ENCODE measurements around the gene PMFBP1.

The PMFBP1 gene

DNA sequence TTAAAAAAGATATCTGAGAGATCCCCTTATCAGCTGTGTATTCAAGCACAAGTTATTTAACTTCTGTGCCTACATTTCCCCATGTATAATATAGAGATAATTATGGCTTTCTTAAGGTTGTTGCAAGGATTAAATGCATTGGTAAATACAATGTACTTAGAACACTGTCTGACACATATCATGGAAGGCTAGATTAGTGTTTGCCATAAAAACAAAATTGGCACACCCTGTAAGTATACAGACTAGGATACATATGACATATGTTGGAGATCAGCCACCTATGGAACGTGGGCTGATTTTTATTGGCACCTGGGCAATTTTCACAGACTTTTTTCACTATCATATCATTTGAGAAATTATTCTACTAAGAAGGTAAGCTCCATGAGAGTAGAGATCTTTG is 2.2 kb downstream of the PMFBP1 start:
- no peak for DNase-seq (ENCODE audit: low spot score)
- Histone ChIP-seq H3K4me3 (no peak overlapping the region), H3K27ac (no peak overlapping the region)
- TF ChIP-seq, protein P1, sequence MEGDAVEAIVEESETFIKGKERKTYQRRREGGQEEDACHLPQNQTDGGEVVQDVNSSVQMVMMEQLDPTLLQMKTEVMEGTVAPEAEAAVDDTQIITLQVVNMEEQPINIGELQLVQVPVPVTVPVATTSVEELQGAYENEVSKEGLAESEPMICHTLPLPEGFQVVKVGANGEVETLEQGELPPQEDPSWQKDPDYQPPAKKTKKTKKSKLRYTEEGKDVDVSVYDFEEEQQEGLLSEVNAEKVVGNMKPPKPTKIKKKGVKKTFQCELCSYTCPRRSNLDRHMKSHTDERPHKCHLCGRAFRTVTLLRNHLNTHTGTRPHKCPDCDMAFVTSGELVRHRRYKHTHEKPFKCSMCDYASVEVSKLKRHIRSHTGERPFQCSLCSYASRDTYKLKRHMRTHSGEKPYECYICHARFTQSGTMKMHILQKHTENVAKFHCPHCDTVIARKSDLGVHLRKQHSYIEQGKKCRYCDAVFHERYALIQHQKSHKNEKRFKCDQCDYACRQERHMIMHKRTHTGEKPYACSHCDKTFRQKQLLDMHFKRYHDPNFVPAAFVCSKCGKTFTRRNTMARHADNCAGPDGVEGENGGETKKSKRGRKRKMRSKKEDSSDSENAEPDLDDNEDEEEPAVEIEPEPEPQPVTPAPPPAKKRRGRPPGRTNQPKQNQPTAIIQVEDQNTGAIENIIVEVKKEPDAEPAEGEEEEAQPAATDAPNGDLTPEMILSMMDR (IDR thresholded peaks at IDR 0.05), result no peak

DNA sequence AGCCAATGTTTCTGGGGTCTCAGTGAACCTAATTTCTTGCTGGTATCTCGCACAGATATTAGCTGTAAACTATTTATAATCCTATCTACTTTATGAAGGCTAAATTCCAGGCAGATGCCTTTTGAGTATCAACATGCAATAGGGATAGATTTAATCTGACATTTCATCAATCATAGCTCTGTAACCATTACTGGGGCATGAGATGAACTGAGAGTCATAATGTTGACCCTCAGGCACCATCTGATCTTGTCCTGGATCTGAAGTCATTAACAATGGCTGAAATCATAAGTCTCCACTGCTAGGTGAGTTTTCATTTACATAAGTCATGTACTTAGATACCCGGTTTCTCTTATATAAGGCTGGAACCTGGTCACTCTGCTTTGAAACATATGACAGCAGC is 3.6 kb downstream of the PMFBP1 start:
- H3K27ac ChIP-seq, result no peak overlapping the region
- no peak for DNase-seq (ENCODE audit: low spot score)
- TF ChIP-seq, protein P1 (IDR thresholded peaks at IDR 0.05), result no peak
- no peak overlapping the region for H3K4me3 ChIP-seq

DNA sequence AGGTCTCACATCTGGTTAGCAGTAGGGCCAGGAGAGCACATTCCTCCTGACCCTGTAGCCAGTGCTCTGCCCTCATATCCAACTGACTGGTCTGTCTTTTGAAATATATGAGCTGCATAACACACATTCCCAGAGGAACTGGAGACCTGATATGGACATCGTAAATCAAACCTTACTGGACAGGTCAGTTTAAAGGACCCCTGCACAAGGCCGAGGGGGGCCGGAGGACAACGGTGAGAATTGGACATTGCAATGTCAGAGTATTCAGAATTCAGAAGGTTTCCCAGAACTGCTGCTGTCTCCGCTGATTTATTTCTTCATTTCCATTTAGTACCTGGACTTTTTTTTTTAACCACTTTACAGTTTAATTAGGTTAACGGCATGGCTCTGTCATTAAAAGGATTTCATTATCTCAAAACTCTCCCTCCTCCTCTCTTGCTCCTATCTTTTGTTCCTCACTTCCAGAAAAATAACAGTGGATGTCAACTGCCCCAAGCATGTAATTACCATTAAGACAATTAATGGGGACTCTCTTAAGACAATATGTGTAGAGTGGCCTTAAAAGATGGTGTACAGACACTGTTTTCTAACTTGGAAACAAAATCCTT is 4.9 kb downstream of the PMFBP1 start:
- TF ChIP-seq, protein P1 (IDR thresholded peaks at IDR 0.05), result no peak

DNA sequence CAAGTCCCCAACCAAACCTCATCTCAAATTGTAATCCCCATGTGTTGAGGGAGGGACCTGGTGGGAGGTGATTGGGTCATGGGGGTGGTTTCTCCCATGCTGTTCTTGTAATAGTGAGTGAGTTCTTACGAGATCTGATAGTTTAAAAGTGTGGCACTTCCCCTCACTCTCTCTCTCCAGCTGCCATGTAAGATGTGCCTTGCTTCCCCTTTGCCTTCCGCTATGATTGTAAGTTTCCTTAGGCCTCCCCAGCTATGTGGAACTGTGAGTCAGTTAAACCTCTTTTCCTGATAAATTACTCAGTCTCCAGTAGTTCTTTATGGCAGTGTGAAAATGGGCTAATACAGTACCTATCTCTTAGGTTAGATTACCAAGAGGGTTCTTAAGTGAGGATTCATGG is 5.8 kb downstream of the PMFBP1 start:
- H3K4me3 ChIP-seq, result no peak overlapping the region
- no peak overlapping the region for H3K27ac ChIP-seq
- TF ChIP-seq, protein P1 (IDR thresholded peaks at IDR 0.05), result no peak
- no peak for DNase-seq (ENCODE audit: low spot score)

More for the DNA sequence above, 4.9 kb downstream of the PMFBP1 start:
- DNase-seq (ENCODE audit: low spot score), result no peak
- no peak overlapping the region for H3K4me3 ChIP-seq
- H3K27ac ChIP-seq, result no peak overlapping the region

DNA sequence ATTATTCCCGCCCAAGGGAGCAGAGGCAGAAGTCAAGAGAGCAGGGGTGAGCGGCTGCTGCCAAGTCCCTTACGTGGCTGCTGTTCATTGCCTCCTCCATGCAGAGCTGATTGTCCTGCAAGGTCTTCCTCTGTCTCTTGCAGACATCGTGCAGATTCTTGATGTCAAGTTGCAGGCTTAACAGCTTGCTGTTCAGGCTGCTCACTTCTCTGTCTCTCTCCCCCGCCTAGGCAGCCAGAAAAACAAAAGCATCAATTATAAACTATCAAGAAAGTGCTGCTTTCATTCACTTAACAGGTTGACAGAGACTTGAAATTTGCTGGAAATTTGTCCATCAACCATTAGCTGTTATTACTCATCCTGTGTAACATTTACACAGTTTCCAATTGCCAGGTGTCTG is 7.3 kb downstream of the PMFBP1 start:
- TF ChIP-seq, protein P1 (IDR thresholded peaks at IDR 0.05), result no peak
- H3K27ac ChIP-seq, result no peak overlapping the region
- no peak for DNase-seq (ENCODE audit: low spot score)
- H3K4me3 ChIP-seq, result no peak overlapping the region

DNA sequence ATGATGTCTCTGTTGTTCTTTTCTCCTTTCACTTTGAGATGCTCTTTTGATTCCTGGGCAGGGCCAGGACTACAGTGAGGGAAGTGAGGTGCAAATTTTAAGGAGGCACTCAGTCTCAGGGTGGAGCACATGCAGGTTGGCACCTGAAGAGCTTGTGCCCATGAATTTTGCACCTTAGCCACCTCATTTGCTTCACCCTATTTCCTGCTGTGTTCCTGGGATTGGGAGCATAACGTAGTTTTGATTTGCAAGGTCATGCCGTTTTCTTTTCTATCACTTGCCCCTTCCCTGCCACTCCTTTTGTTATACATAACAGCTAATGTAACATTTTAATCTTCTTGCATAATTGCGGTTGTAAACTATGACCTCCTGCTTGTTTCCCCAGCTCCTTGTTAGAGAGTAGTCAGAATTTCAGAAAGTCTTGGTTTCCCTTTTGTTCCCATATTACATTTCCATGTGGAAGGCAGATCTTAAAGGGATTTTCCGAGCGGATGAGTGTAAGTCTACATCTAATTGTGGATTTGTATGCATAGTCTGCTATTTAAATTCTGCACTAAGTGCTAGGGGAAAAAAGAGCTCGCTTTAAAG is 9.8 kb downstream of the PMFBP1 start:
- TF ChIP-seq, protein P1 (IDR thresholded peaks at IDR 0.05), result no peak
- Histone ChIP-seq H3K4me3 (no peak overlapping the region), H3K27ac (no peak overlapping the region)
- no peak for DNase-seq (ENCODE audit: low spot score)

DNA sequence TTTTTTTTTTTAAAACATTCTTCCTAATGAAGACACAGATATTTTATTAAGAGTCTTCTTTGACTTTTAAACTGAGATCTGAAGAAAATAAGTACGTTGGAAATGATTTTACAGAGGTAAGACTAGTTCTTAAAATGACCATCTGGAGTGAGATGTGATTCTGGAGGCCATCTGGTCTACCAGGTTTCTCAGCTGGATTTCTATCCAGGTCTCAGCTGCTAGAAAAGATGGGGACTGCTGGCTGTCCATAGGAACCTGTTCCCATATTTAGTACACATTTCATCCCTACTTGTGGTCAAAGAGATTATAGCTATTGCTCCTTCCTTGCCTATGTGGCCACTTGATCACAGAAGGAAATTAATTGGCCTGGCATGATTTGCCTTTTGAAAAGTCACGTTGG is 12.2 kb downstream of the PMFBP1 start:
- Histone ChIP-seq H3K27ac (no peak overlapping the region), H3K4me3 (no peak overlapping the region)
- TF ChIP-seq, protein P1 (IDR thresholded peaks at IDR 0.05), result no peak
- no peak for DNase-seq (ENCODE audit: low spot score)

All from coronary artery (tissue), 2 donors.